HepG2 (cell line): ENCODE results near the gene SERPINB10.

Source experiments
- CTCF ChIP-seq: sonication (generic); formaldehyde crosslinking; IDR thresholded peaks from 2 replicates; pipeline ENCODE4 v1.5.0; 2020; ENCODE audit warnings: mild to moderate bottlenecking, missing genetic modification reagents, moderate library complexity
- HDAC2 ChIP-seq: sonication (generic); formaldehyde crosslinking; IDR thresholded peaks from 2 replicates; pipeline ENCODE4 v1.4.0; 2020; ENCODE audit warnings: missing genetic modification reagents
- HNRNPL ChIP-seq: fragments of 200-400 bp; formaldehyde crosslinking; IDR thresholded peaks from 2 replicates; pipeline ENCODE4 v1.6.1; 2017; ENCODE audit warnings: mild to moderate bottlenecking, low read depth, low read length
- KAT7 ChIP-seq: IDR thresholded peaks from 2 replicates; pipeline ENCODE4 v1.6.1; 2018; ENCODE audit warnings: borderline replicate concordance, missing compliant biosample characterization
- LCORL ChIP-seq, 2 experiments: fragments of 450-650 bp in 1 of 2; sonication (generic) in 1 of 2; formaldehyde crosslinking in 1 of 2; IDR thresholded peaks; 2 replicates each; pipeline versions ENCODE4 v1.5.0 to v1.6.1; 2017 to 2020; ENCODE audit warnings: antibody characterized with exemption in 1 of 2, missing genetic modification reagents in 1 of 2
- MAFF ChIP-seq: IDR thresholded peaks from 2 replicates; pipeline ENCODE4 v1.6.1; 2011; ENCODE audit warnings: low read depth, low read length, improper control_type of control experiment
- NAIF1 ChIP-seq: sonication (generic); formaldehyde crosslinking; IDR thresholded peaks from 2 replicates; pipeline ENCODE4 v1.5.0; 2020; ENCODE audit warnings: mild to moderate bottlenecking, missing genetic modification reagents, borderline replicate concordance
- PRDM15 ChIP-seq: sonication (generic); formaldehyde crosslinking; IDR thresholded peaks from 2 replicates; pipeline ENCODE4 v1.4.0; 2020; ENCODE audit warnings: missing genetic modification reagents
- TSC22D2 ChIP-seq: sonication (generic); formaldehyde crosslinking; IDR thresholded peaks from 2 replicates; pipeline ENCODE4 v1.5.1; 2020; ENCODE audit warnings: missing genetic modification reagents, mild to moderate bottlenecking, borderline replicate concordance
- UBTF ChIP-seq: sonication (generic); formaldehyde crosslinking; IDR thresholded peaks from 2 replicates; pipeline ENCODE4 v1.4.0; 2020; ENCODE audit warnings: mild to moderate bottlenecking, missing genetic modification reagents
- ZNF546 ChIP-seq: sonication (generic); formaldehyde crosslinking; conservative IDR thresholded peaks from 2 replicates; pipeline ENCODE4 v1.8.1; 2023; ENCODE audit warnings: mild to moderate bottlenecking, missing genetic modification reagents
- TF ChIP-seq, protein P1 (sequence below): sonication (generic); formaldehyde crosslinking; IDR thresholded peaks from 2 replicates; pipeline ENCODE4 v1.9.0; 2021; ENCODE audit warnings: missing genetic modification reagents, borderline replicate concordance

DNA sequence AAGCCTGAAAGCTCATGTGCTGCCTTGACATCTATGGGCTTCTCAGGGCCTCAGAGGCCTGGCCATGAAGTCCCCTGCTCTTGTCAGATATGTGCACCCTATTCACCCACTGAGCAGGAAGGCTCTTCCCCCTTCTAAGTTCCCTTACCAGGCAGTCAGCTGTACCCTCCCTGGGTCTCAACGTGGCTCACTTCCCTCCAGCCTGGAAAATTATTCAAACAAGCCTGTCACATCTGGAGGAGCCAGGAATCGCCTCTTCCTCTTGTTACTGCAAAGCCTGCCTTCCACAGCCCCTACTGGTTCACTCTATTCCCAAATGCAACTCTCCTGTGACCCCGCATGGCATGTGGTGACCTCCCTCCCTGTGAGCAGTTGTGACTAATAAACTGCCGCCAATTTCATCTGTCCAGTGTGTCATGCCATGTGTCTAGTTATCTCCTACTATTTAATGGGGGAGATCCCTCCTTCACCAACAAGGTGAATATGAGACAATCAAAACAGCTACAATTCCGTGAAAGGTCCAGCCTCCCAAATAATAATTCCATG lies 53.8 kb downstream of the SERPINB10 start:
- TF ChIP-seq HNRNPL (no peak), PRDM15 (CRISPR knock-in tag) (no peak), CTCF (CRISPR knock-in tag) (no peak), ZNF546 (CRISPR knock-in tag) (no peak), MAFF (no peak), TSC22D2 (CRISPR knock-in tag) (no peak), HDAC2 (CRISPR knock-in tag) (no peak), UBTF (no peak), LCORL (IDR thresholded peaks at IDR 0.05) (no peak), LCORL (CRISPR knock-in tag; IDR thresholded peaks at IDR 0.05) (no peak), NAIF1 (CRISPR knock-in tag) (no peak), KAT7 (CRISPR knock-in tag) (no peak)
- TF ChIP-seq, protein P1, sequence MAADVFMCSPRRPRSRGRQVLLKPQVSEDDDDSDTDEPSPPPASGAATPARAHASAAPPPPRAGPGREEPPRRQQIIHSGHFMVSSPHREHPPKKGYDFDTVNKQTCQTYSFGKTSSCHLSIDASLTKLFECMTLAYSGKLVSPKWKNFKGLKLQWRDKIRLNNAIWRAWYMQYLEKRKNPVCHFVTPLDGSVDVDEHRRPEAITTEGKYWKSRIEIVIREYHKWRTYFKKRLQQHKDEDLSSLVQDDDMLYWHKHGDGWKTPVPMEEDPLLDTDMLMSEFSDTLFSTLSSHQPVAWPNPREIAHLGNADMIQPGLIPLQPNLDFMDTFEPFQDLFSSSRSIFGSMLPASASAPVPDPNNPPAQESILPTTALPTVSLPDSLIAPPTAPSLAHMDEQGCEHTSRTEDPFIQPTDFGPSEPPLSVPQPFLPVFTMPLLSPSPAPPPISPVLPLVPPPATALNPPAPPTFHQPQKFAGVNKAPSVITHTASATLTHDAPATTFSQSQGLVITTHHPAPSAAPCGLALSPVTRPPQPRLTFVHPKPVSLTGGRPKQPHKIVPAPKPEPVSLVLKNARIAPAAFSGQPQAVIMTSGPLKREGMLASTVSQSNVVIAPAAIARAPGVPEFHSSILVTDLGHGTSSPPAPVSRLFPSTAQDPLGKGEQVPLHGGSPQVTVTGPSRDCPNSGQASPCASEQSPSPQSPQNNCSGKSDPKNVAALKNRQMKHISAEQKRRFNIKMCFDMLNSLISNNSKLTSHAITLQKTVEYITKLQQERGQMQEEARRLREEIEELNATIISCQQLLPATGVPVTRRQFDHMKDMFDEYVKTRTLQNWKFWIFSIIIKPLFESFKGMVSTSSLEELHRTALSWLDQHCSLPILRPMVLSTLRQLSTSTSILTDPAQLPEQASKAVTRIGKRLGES (CRISPR knock-in tag): no peak
